Stimulated activated CD8-positive, alpha-beta memory T cell treated with anti-CD3 and anti-CD28 coated beads, Interleukin-7, amount 100 ng/mL, for 4 hours (primary cell): ENCODE results near the gene RECK.
"Not testable (repeated sequence)": the region's sequence is repeated elsewhere in the genome, so short reads cannot be mapped to it uniquely, and the experiment has no call there.

Source experiments
- DNase-seq, 2 donors: peaks; one replicate each; pipeline ENCODE4 v3.0.0-alpha.2; 2020; ENCODE audit warnings: low read depth in 2 of 2

RECK gene, protein sequence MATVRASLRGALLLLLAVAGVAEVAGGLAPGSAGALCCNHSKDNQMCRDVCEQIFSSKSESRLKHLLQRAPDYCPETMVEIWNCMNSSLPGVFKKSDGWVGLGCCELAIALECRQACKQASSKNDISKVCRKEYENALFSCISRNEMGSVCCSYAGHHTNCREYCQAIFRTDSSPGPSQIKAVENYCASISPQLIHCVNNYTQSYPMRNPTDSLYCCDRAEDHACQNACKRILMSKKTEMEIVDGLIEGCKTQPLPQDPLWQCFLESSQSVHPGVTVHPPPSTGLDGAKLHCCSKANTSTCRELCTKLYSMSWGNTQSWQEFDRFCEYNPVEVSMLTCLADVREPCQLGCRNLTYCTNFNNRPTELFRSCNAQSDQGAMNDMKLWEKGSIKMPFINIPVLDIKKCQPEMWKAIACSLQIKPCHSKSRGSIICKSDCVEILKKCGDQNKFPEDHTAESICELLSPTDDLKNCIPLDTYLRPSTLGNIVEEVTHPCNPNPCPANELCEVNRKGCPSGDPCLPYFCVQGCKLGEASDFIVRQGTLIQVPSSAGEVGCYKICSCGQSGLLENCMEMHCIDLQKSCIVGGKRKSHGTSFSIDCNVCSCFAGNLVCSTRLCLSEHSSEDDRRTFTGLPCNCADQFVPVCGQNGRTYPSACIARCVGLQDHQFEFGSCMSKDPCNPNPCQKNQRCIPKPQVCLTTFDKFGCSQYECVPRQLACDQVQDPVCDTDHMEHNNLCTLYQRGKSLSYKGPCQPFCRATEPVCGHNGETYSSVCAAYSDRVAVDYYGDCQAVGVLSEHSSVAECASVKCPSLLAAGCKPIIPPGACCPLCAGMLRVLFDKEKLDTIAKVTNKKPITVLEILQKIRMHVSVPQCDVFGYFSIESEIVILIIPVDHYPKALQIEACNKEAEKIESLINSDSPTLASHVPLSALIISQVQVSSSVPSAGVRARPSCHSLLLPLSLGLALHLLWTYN

DNA sequence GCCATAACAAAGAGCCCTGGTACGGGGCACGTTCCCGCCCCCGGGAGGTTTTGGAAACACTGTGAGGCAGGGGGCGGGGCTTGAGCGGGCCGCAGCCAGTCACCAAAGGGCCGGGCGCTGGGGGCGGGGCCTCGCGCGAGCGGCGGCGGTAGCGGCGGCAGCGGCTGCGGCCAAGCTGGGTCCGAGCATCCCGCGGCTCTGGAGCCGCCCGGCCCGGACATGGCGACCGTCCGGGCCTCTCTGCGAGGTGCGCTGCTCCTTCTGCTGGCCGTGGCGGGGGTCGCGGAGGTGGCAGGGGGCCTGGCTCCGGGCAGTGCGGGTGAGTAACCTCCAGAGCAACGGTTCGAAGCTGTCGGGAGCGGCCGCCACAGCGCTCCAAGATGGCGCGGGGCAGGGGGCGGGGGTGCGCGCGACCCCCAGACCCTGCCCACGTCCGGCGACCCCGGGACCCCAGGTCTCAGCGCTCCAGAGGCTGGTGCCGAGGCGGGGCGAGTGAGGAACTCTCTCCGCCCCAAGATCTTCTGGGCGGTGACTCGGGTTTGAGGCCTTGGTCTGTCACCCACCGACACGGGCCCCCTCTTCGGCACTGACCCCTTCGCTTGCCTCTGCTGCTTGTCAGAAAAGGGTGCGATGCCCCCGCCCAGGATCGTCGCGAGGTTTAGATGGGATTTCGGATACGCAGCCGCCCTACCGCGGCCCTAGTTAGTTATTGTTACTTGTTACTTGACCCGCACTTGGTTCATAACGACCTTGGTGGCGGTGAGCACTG, at the start of gene RECK:
RECK (plus strand) TSS at position 134 of the 769 bp plus-strand sequence; CDS start at position 220, 86 bp downstream.
- peak; percentile 66 to 84 for DNase-seq

DNA sequence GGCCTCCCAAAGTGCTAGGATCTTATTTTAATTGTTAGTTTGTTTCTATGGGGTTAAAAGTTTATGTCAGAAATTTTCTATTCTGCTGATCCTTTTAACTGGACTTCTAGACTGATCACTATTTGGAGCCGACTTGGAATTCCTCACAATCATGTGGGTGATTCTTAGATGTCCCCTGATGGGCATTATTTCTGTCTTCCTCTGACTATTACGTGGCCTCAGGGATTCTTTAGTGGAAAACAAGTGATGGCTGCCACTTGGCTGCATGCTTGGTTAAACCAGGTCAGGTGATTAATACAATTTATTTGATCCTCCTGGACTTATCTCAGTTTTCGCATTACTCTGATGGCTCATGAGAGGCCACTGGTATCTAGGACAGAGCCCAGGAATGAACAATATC, 46.6 kb upstream of the RECK start:
- no peak for DNase-seq

DNA sequence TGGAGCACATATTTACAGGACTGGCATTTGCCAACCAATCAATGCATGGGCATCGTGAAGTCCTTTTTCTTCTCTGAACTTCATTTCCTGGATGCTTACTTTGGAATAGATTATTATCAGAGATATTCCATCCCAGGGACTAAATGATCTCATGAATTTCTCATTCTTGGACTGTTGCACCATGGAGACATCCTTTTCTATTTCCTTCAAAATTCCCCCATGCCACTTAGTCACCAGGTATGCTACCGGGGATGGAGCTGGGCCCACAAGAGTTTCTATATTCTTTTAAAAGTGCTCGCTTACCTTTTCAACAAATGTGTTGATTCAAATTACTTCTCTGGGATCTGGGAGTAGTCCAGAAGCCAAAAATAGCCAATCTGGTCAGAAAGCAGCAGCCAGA, 43.6 kb upstream of the RECK start:
- DNase-seq, result not testable (repeated sequence)

DNA sequence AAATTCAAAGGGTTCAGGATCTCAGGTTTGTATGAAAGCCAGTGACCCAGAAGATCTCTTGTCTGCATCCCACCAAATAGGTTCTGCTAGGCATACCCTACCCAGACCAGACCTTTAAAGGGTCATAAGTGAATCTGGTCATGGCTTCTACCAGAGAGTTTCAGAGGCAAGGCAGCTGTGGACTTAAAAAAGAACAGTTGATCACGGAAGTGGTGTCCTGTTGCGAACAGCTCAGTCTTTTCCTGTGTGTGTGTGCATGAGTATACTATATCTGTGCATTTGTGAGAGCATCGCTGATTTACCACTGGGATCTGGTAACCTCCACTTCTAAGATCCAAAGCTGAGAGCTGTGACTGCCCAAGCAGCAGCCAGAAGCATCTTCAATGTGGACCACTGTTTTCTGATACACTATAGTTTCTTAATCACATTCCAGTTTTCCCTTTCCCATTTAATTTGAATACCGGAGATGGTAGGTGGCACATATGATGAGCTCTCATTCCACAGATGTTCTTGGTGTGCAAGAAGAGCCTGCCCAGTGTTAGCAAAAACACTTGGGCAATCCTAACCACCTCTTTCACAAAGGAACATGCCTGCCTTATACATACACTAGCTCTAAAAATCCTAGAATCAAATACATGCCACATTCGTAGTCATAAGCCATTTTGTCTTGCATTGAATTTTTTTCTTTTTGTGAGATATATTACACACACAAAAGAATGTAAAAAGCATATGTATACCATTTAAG, 42.6 kb upstream of the RECK start:
- no peak for DNase-seq

DNA sequence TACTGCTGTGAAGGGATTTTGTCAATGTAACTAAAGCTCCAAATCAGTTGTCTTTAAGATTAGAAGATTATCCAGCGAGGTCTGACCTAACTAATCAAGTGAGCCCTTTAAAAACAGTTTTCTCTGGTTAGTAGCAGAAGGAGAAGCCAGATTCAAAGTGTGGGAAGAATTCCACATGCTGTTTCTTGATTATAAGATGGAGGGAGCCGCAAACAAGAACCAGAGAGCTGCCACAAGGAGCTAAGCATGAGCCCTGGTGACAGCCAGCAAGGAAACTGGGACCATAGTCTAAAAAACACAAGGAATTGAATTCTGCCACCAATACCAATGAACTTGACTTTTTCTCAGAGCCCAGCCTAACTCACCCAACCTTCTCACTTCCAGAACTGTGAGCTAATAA, 41.8 kb upstream of the RECK start:
- DNase-seq, result no peak

DNA sequence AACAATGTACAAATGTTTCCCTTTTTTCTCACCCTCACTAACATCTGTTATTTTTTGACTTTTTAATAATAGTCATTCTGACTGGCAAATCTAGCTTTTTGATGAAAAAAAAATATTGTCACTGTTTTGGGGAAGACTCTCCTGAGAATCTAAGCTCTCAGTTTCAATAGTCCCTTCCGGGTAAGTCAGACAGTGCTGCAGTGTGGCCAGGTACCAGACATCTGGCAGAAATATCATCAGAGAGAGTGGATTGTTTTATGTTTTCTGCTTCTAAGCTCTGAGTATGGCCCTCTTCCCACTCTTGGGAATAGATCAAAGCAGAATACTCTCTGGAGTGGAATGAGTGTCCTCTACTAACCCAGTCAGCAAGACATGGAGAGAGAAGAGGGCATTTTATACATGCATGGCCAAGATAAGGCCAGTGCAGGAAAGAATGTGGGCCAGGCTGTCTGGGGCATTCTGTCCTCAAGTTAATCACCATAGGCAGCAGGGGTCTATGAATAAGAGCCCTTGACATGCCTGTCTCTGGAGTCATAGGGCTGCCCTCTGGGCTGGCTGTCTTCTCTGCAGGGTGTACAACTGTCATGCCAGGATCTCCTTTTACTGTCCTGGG, 40.2 kb upstream of the RECK start:
- DNase-seq, result no peak

DNA sequence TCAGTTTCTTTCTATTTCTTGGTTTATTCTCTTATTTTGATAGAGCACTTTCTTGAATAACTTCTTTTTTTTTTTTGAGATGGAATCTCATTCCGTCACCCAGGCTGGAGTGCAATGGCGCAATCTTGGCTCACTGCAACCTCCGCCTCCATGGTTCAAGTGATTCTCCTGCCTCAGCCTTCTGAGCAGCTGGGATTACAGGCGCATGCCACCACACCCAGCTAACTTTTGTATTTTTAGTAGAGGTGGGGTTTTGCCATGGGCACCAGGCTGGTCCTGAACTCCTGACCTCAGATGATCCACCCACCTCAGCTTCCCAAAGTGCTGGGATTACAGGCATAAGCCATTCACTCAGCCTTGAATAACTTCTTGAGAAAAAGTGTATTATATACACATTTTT, 39.7 kb upstream of the RECK start:
- not testable (repeated sequence) for DNase-seq

DNA sequence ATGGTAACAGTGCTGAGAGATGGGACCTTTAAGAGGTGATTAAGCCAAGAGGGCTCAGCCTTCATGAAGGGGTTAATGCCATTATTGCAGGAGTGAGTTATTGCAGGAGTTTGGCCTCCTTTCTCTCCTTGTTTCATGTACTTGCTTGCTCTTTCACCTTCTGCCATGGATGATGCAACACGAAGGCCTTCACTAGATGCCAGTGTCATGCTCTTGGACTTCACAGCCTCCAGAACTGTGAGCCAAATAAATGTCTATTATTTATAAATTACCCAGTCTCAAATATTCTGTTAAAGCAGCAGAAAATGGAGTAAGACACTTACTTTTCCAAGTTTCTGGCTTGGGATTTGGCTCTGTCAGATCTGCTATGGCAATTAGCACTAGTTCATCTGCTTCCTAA, 38.4 kb upstream of the RECK start:
- DNase-seq, result no peak

DNA sequence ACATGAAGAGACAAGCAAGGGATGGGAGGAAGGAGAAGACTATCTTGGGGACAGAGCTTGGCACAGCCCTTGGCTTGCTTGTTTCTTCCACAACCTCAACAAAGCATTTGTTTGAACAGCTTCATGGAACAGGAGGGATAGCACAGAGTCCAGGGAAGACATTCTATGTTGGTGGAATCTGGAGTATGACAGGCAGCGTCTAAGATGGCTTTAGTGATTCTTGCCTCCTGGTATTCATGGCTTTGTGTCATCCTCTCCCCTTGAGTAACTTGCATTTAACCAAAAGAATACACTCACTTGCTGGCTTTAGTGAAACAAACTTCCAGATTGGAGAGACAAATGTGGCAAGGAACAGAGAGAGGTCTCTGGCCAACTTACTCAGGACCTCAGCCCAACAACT, 30.8 kb upstream of the RECK start:
- no peak for DNase-seq

DNA sequence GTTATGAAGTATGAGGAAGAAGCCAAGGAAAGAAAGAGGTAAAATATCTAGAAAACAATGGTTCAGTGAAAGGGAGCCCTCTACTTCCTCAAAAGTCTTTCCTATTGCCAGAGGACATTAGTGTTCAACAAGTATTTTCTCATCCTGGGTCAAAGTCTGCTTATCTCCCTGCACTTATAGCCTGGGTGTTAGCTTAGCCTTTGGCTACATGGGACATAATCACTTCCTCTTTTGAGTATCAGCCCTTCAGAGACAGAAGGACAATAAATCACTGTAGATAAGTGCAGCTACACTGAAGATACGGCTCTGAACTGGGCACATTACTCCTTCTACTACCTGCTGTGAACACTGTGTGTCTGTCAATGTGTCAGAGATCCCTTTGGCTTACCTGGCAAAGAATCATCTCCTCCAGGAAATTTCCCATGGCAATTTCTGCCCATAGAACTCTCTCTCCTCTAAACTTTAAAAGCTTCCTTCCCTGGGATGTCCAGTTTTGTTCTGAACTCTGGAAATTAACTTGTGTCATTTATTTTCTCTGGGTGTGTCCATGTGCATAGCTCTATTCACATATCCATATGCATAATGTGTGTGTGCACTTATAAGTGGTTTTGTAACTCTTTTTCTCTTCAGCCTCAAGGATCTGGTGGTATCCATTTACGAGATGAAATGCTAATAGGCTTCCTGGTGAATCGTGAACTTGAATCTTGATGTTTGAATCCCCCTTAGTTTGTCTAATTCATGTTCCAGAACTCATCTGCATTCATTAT, 30.0 kb upstream of the RECK start:
- DNase-seq, result no peak

DNA sequence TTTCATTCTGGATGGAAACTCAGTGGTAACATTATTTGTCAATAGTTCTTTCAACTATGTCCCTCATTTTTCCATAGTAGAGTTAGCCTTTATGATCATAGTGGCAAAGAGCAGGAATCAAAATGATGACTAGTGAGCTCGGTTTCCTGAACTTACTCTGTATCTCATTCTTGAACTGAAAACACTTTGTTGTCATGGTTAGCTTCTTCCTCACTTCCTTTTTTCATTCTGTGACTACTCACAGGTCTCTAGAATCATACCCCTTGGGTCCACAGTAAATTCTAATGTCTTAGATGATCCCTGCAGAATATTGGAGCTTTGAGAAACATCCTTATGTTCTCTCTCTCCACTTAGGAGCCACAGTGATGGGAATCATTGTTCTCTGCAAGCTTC, 29.4 kb upstream of the RECK start:
- no peak for DNase-seq

DNA sequence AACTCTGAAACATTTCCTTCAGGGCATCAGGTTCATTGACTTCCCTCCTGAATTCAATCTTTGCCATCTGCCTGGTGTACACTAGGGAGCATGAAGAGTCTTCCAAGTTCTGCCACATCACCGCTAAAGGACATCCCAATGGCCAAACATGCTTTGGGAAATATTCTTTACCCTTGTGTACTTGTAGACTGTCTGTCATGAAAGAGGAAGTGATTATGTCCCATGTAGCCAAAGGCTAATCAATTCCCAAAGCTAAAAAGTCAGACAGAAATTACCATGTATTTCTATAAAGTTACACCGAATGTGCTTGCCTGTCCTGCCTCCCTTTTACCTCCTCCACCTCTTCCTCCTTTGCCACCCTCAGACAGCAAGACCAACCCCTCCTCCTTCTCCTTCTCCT, 28.9 kb upstream of the RECK start:
- DNase-seq, result no peak

DNA sequence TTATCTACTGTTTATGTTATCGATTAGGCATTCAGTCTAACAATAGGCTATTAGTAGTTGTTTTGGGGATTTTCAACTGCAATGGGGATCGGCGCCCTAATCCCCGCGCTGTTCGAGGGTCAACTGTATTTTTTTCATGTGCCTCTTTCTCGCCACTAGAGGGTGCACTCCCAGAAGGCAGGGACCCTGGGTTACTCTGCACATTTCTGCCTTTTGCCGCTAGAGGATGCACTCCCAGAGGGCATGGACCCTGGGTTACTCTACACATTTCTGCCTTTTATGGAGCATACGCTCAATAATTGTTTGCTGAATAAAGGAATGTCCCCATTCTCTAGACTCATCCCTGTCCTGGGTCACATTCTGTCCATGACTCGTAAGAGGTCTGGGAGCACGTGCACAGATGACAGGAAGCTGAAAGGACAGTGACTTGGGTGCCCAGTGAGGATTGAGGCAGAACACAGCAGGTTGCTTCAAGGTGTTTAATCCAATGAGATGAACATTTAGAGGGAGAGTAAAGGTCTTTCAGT, 27.9 kb upstream of the RECK start:
- DNase-seq, result peak; percentile 23 to 47

DNA sequence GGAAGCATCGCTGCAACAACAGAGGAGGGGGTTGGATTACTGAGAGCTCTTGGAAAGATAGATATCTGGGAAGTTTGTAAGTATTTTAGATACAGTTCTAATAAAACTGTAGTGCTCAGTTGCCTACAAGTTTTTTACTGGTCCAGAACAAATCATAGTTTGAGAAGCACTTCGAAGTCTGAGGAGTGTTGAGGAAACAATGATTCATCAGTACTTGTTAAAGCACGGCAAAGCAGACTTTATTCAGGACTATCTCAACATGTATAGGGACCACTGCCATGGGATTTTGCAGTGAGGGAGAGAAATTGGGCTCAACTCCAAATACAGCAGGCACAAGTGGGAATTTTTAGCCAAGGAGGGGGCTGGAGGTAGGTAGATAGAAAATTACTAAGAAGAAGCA, 25.3 kb upstream of the RECK start:
- DNase-seq, result no peak

DNA sequence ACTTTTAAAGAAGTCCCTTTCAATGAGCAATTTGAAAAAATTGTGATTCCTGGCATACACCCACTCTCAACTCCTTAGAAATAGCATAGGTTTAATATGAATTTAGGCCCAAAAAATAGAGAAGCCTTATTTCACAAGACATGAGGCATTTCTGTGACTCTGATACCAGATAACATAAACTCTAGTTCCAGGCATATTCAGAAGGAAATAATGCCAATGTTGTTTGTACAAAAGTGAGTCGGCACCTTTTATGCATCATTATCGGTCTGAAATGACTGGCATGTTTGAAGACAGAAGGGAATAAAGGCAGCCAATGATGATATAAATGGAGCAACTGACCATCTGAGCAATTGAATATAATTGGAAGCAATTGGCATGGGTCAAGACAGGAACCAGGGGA, 19.4 kb upstream of the RECK start:
- DNase-seq, result no peak

DNA sequence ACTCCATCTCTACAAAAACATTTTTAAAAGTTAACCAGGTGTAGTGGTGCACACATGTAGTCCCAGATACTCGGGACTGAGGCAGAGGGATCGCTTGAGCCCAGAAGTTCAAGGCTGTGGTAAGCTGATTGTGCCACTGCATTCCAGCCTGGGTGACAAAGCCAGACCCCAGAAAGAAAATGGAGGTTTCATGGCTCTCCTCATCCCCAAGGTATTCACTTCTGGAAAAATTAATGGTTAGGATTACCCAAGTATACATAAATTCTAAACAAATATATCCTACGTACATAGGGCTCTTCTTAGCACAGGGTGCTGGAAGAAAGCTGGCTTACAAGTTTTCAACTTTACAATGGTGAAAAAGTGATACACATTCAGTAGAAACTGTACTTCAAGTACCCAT, 18.6 kb upstream of the RECK start:
- DNase-seq, result no peak

DNA sequence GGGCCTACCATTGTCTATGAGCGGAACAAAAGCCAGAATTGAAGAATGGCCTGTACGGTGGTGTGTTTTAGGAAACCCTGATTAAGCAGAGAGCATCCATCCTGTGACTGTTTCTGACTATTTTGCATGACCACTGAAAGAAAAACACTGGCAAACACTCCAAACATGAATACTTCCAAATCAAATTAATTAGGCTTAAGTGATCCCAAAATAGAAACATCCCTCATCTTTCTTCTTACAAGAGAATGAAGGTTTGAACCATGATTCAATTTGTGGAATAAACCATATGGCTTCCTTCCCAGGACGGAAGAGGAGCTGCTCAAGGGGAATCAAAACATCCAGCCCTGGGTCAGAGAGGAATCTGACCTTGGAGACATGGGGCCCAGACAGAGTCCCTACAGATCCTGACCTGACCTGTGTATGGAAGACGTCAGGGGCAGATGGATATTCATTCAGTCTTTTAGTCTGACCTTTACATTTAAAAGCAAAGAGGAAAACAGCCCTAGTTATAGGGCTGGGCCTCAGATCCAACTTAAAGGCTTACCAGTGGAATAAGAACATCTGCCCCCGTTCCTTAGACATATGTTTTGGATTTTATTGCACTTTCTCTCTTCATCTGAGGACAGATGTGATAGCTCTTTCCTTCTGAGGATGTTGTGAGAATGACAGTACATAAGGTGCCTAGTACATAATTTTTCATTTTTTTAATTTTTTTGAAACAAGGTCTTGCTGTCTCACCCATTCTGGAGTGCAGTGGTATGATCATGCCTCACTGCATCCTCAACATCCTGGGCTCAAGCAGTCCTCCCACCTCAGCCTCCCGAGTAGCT, 17.6 kb upstream of the RECK start:
- DNase-seq, result no peak

DNA sequence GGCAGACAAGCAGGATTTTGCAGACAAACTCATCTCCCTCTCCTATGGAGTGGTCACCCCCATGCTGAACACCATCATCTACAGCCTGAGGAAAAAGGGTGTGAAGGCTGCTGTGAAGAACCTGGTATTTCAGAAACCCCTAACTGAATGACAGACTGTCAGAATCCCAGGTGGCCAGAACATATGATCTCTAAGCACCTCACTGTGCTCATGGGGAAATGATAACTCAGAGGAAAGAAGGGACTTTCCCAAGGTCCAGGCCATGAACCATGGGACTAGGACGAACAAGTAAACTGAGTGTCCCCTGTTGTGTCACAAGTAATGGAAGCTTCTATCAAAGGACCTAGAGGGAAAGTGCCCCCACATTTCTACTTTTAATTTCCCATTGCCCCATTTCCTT, 14.7 kb upstream of the RECK start:
- DNase-seq, result no peak
